Liver (tissue), 9 donors: Measurements from ENCODE around the gene NR4A3. TPM values are rescaled to one million over a fixed set of nuclear protein-coding genes. Genes with fewer than 3 reads are reported as not detected.

Source experiments
- DNase-seq: peaks from one replicate; pipeline ENCODE4 v3.0.0-alpha.2; 2017; ENCODE audit warnings: low spot score
- H3K27ac ChIP-seq, 2 donors: one replicate each; pipeline ENCODE4 v1.7.0; 2013; ENCODE audit warnings: inconsistent platforms in 2 of 2, low read length in 2 of 2, control low read depth in 1 of 2, low read depth in 1 of 2, mild to moderate bottlenecking in 1 of 2
- H3K27me3 ChIP-seq, 4 donors: one replicate each; pipeline versions ENCODE4 v1.6.1 to v1.7.0; 2013; ENCODE audit warnings: low read length in 3 of 4, inconsistent platforms in 1 of 4, mild to moderate bottlenecking in 1 of 4, moderate library complexity in 1 of 4; ENCODE audit not compliant: control insufficient read depth in 4 of 4, insufficient read depth in 4 of 4
- H3K36me3 ChIP-seq, 4 donors: one replicate each; pipeline versions ENCODE4 v1.6.1 to v1.7.0; 2013; ENCODE audit warnings: low read length in 3 of 4, mild to moderate bottlenecking in 3 of 4, low read depth in 1 of 4, moderate library complexity in 1 of 4; ENCODE audit not compliant: control insufficient read depth in 4 of 4, insufficient read depth in 3 of 4
- H3K4me1 ChIP-seq, 4 donors: one replicate each; pipeline versions ENCODE4 v1.6.1 to v1.7.0; 2013; ENCODE audit warnings: low read length in 3 of 4, mild to moderate bottlenecking in 3 of 4, moderate library complexity in 1 of 4; ENCODE audit not compliant: control insufficient read depth in 4 of 4, insufficient read depth in 4 of 4
- H3K4me3 ChIP-seq, 3 donors: one replicate each; pipeline versions ENCODE4 v1.6.1 to v1.7.0; 2013; ENCODE audit warnings: low read length in 3 of 3, control low read depth in 1 of 3, low read depth in 1 of 3, mild to moderate bottlenecking in 1 of 3
- H3K9ac ChIP-seq, 2 donors: one replicate each; pipeline ENCODE4 v1.7.0; 2013; ENCODE audit warnings: low read length in 2 of 2, mild to moderate bottlenecking in 2 of 2, moderate library complexity in 2 of 2, control low read depth in 1 of 2, low read depth in 1 of 2
- H3K9me3 ChIP-seq, 4 donors: one replicate each; pipeline versions ENCODE4 v1.6.1 to v1.7.0; 2013; ENCODE audit warnings: low read length in 3 of 4; ENCODE audit not compliant: control insufficient read depth in 4 of 4
- ATF3 ChIP-seq: IDR thresholded peaks from 2 replicates; pipeline ENCODE4 v1.6.1; 2016; ENCODE audit warnings: antibody characterized with exemption
- CTCF ChIP-seq: fragments of 150-350 bp; IDR thresholded peaks from 2 replicates; pipeline ENCODE4 v1.5.1; 2017; ENCODE audit warnings: improper control_type of control experiment, low read depth, low read length; ENCODE audit not compliant: missing input control
- EGR1 ChIP-seq, 2 donors: IDR thresholded peaks; 2 replicates each; pipeline ENCODE4 v1.6.1; 2016 to 2018; ENCODE audit warnings: antibody characterized with exemption in 2 of 2, low read depth in 2 of 2
- FOXA1 ChIP-seq: IDR thresholded peaks from 2 replicates; pipeline ENCODE4 v1.6.1; 2016; ENCODE audit warnings: antibody characterized with exemption
- FOXA2 ChIP-seq: IDR thresholded peaks from 2 replicates; pipeline ENCODE4 v1.6.1; 2016; ENCODE audit warnings: antibody characterized with exemption
- GABPA ChIP-seq, 2 donors: IDR thresholded peaks in 1 of 2; conservative IDR thresholded peaks in 1 of 2; 2 replicates each; pipeline ENCODE4 v1.6.1; 2016; ENCODE audit warnings: antibody characterized with exemption in 2 of 2, mild to moderate bottlenecking in 1 of 2, moderate library complexity in 1 of 2
- HNF4A ChIP-seq, 2 donors: conservative IDR thresholded peaks; 2 replicates each; pipeline ENCODE4 v1.6.1; 2016; ENCODE audit warnings: antibody characterized with exemption in 2 of 2, mild to moderate bottlenecking in 2 of 2
- HNF4G ChIP-seq: IDR thresholded peaks from 2 replicates; pipeline ENCODE4 v1.6.1; 2016; ENCODE audit warnings: antibody characterized with exemption
- JUND ChIP-seq, 2 donors: IDR thresholded peaks; 2 replicates each; pipeline ENCODE4 v1.6.1; 2016; ENCODE audit warnings: antibody characterized with exemption in 2 of 2
- MAX ChIP-seq: IDR thresholded peaks from 2 replicates; pipeline ENCODE4 v1.6.1; 2016; ENCODE audit warnings: antibody characterized with exemption
- NR2F2 ChIP-seq: IDR thresholded peaks from 2 replicates; pipeline ENCODE4 v1.6.1; 2016; ENCODE audit warnings: antibody characterized with exemption
- RAD21 ChIP-seq, 2 donors: IDR thresholded peaks; 2 replicates each; pipeline ENCODE4 v1.6.1; 2016; ENCODE audit warnings: antibody characterized with exemption in 2 of 2, mild to moderate bottlenecking in 2 of 2
- REST ChIP-seq: IDR thresholded peaks from 2 replicates; pipeline ENCODE4 v1.6.1; 2016; ENCODE audit warnings: antibody characterized with exemption, mild to moderate bottlenecking
- RXRA ChIP-seq, 2 donors: IDR thresholded peaks; 2 replicates each; pipeline ENCODE4 v1.6.1; 2017 to 2018; ENCODE audit warnings: antibody characterized with exemption in 2 of 2, mild to moderate bottlenecking in 1 of 2
- SP1 ChIP-seq: IDR thresholded peaks from 2 replicates; pipeline ENCODE4 v1.6.1; 2018; ENCODE audit warnings: antibody characterized with exemption, mild to moderate bottlenecking
- TAF1 ChIP-seq: conservative IDR thresholded peaks from 2 replicates; pipeline ENCODE4 v1.6.1; 2016; ENCODE audit warnings: antibody characterized with exemption, mild to moderate bottlenecking
- YY1 ChIP-seq: IDR thresholded peaks from 2 replicates; pipeline ENCODE4 v1.6.1; 2016; ENCODE audit warnings: antibody characterized with exemption, mild to moderate bottlenecking
- ZBTB33 ChIP-seq: IDR thresholded peaks from 2 replicates; pipeline ENCODE4 v1.6.1; 2016; ENCODE audit warnings: antibody characterized with exemption
- WGBS: extraction: QIAGEN DNeasy Blood & Tissue Kit; methylation state at CpG from one replicate; pipeline ENCODE4 v1.1.7; 2013; 5-methylcytosine and 5-hydroxymethylcytosine counted together
- polyA plus RNA-seq, 2 donors: library from polyadenylated mRNA; stranded (reverse) in 1 of 2; unstranded in 1 of 2; fragments of 200-250 nt in 1 of 2; fragments of >200 nt in 1 of 2; fragmentation: Nextera tagmentation in 1 of 2; extraction: Ambion mirVana in 1 of 2; gene quantifications; one replicate each; pipeline versions ENCODE4 v1.2.1 to v1.2.3, GENCODE V29; 2013 to 2015
- total RNA-seq, 2 donors: library from RNA; depleted of rRNA; stranded (reverse); fragments of >200 nt; gene quantifications; one replicate each; pipeline ENCODE4 v1.2.3, GENCODE V29; 2014
- donor health status: healthy.
- donor health status: healthy.
- donor health status: healthy.
- donor health status: healthy.
- donor health status: healthy.

NR4A3 gene
- total and polyA plus RNA-seq, 4 donors, result 0.02 to 0.14 (median 0.09) TPM

- no peak for TF ChIP-seq CTCF
- no peak for TF ChIP-seq RAD21 (IDR thresholded peaks at IDR 0.05)
- no peak for TF ChIP-seq HNF4G
- no peak for TF ChIP-seq ATF3
- no peak for TF ChIP-seq MAX
Measured at GRCh38 chr9:99801775-99802174, 19.9 kb upstream of the NR4A3 start (continued).

GRCh38 chr9:99803694-99804093, 18.0 kb upstream of the NR4A3 start:
- 95% methylated on average over 2 of the region's 2 CpGs for WGBS
- DNase-seq, result no peak
- Histone ChIP-seq H3K27ac (no peak overlapping the region), H3K36me3 (no peaks in the 10 kb centered on the region), H3K27me3 (no peaks in the 10 kb centered on the region), H3K9ac (no peak overlapping the region), H3K9me3 (no peaks in the 10 kb centered on the region), H3K4me1 (no peaks in the 10 kb centered on the region), H3K4me3 (no peak overlapping the region)
- TF ChIP-seq FOXA2, result no peak
- TF ChIP-seq HNF4A (conservative IDR thresholded peaks at IDR 0.05), result no peak
- TF ChIP-seq TAF1, result no peak
- TF ChIP-seq EGR1 (IDR thresholded peaks at IDR 0.05; ENCODE audit: low read depth in 2 of 2), result no peak
- no peak for TF ChIP-seq CTCF
- TF ChIP-seq ATF3, result no peak
- TF ChIP-seq YY1, result no peak
- no peak for TF ChIP-seq RAD21 (IDR thresholded peaks at IDR 0.05)
- no peak for TF ChIP-seq SP1
- no peak for TF ChIP-seq JUND (IDR thresholded peaks at IDR 0.05)
- TF ChIP-seq HNF4G, result no peak
- no peak for TF ChIP-seq MAX
- TF ChIP-seq RXRA (IDR thresholded peaks at IDR 0.05), result no peak
- no peak for TF ChIP-seq REST
- TF ChIP-seq ZBTB33, result no peak
- no peak for TF ChIP-seq GABPA (IDR thresholded peaks at IDR 0.05 in 1 of 2, conservative IDR thresholded peaks at IDR 0.05 in 1 of 2)
- TF ChIP-seq FOXA1, result no peak
- TF ChIP-seq NR2F2, result no peak
